GM19023 (cell line): ENCODE data around the gene DUOX2.

Source experiments
- ATAC-seq: cut with Tn5 transposase; IDR thresholded peaks from one replicate; pipeline ENCODE4 v1.9.1; 2021; ENCODE audit warnings: mild to moderate bottlenecking, moderate library complexity; ENCODE audit not compliant: unreplicated experiment

The DUOX2 gene

DNA sequence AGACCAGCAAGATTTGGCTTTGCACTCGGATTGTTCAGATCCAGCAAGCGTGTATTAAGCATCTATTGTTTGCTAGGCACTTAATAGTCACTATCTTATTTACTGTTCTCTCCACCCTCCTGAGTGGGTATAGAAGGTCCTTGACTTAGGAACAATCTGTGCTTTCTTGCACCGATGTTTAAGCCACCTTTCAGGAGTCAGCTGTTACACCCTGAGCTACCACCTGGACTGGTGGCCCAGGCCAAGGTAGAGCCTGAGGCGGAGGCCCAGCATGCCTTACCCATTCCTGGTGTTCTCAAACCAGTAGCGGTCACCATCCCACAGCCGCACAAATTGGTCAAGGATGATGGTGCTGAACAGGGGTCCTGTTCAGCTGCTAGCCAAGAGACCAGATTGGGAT is 25.8 kb upstream of the DUOX2 start:
- no peak for ATAC-seq

DNA sequence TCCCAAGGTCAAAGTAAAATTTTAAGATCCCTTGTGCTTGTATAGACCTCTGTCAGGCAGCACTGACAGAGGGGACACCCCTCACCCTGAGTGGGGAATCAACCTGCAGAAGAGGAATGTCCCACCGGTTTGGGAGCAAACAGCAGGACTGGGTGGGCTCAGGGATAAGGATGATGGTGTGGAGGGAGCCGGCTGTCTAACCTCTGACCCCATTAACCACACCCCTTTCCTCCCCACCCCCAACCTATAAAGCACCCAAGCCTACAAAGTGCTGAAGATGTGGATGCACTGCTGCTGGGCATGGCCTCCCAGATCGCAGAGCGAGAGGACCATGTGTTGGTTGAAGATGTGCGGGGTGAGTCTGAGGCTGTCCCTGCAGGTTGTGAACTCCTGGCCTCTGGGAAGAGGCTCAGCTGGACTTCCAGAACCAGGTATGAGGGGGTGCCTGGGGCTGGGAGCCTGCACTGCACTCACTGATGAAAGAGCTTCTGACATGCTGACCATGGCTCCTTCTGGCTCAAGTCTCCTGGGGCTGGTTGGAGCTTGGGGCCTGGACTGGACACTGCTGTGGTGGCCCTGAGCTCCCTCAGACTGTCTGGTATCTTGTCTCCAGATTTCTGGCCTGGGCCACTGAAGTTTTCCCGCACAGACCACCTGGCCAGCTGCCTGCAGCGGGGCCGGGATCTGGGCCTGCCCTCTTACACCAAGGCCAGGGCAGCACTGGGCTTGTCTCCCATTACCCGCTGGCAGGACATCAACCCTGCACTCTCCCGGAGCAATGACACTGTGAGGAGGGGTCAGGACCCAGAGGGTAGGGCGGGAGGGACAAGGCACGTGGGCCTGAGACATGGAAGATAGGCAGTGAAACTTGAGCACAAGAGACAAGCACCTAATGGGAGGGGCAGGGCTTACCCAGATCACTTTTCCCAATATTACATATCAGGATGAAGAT is 25.1 kb upstream of the DUOX2 start:
- no peak for ATAC-seq

DNA sequence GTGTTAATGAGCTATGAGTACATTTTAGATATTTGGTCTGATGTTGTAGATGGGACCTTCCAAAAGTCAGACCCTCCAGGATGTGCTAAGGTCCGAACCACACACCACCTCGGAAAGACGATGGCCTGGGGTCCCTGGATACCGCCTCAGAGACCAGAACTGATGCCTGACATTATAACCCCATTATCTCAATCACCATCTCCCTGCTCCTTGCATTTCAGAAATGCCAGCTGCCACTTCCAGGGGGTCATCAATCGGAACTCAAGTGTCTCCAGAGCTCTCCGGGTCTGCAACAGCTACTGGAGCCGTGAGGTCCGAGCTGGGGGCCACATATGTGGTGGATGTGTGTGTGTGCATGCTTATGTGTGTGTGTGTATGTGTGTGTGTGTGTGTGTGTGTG is 23.7 kb upstream of the DUOX2 start:
- no peak for ATAC-seq

DNA sequence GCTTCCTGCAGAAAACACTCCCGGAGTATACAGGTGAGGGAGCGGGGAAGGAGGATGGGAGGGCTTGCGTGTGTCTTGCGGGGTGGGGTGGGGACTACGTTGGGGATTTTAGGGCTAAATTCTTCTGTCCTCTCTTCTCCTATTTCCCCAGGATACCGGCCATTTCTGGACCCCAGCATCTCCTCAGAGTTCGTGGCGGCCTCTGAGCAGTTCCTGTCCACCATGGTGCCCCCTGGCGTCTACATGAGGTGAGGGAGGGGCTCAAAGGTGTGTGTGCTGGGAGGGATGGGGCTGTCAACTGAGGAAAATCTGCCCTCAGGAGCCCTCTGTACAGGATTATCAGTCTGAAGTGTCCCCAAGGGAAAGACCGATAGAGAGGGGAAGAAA is 22.4 kb upstream of the DUOX2 start:
- ATAC-seq: no peak

DNA sequence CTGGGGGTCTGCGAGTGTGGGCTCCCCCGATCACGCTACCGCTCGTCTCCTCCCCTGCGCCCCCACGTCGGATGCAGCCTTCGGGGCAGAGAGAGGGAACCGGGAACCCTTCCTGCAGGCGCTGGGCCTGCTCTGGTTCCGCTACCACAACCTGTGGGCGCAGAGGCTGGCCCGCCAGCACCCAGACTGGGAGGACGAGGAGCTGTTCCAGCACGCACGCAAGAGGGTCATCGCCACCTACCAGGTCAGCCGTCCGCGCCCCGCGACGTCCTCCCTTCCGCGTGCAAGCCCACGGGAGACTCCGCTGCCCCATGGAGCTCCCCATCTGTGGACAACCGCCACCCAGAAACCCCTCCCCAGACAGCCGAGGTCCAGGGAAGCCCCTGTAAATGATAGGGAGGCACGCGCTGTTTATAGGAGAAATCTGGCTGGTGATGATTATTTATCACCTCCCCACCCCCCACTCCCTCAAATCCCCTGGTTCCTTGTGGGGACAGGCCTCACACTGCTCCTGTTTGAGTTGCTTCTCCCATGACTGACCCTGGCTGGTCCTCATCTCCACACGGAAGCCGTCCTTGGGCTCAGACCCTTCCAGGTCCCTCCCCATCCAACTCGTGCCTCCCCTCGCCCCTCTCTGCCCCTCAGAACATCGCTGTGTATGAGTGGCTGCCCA is 21.9 kb upstream of the DUOX2 start:
- peak; percentile 11 for ATAC-seq

DNA sequence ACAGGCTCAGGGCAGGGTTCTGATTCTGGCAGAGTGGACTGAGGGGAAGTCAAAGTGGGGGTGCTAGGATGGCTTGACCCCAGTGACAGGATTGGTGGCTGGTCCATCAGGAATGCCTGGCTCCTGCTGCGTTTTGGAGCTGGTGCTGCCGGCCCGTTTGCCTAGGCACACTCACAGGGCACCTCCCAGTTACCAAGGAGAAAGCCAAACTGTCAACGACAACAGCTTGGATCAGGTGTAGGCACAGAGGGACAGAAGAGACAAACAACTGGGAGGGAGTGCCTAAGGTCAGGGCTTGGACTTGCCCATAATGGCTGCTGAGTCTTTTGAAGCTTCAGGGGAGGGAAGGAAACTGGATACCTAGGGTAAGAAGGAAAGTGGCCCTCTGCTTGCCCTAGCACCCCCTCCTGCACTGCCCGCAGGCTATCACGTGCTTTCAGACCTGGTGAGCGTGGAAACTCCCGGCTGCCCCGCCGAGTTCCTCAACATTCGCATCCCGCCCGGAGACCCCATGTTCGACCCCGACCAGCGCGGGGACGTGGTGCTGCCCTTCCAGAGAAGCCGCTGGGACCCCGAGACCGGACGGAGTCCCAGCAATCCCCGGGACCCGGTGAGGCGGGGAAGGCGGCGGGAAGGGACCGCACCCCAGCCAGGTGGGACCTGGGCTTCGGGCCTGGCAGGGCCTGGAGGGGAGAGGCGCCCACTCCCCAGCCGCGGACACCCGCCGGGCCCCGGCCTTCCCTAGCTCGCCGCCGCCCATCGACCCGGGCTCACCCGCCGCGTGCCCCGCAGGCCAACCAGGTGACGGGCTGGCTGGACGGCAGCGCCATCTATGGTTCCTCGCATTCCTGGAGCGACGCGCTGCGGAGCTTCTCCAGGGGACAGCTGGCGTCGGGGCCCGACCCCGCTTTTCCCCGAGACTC is 21.0 kb upstream of the DUOX2 start:
- peak; percentile 46 for ATAC-seq

DNA sequence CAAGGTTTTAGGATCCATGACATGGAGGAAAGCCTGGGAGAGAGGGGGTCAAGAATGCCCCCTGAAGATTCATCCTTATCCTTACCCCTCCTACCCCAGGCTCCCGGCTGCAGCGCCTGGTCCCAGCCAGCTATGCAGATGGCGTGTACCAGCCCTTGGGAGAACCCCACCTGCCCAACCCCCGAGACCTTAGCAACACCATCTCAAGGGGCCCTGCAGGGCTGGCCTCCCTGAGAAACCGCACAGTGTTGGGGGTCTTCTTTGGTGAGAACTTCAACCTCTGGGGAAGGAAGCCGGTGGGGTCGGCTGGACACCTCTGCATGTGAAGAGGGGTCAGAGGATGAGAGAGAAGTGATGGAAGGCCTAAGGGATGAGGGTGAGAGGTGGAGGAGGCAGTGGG is 20.1 kb upstream of the DUOX2 start:
- ATAC-seq: no peak

DNA sequence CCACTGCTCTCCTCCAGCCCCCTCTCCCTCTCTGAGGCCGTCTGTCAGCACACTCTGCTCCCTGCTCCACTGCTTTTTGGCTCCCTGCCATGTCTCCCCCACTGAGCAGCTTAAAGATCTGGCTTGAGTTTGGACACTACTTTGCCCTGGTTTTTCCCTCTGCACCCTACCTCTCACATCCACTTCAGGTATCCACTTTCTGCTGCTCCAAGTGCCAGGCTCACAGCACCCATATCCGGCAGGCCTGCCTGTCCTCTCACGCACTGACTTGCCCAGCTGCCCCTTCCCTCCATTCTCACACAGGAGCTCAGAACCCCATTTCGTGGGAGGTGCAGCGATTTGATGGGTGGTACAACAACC is 19.6 kb upstream of the DUOX2 start:
- no peak for ATAC-seq

DNA sequence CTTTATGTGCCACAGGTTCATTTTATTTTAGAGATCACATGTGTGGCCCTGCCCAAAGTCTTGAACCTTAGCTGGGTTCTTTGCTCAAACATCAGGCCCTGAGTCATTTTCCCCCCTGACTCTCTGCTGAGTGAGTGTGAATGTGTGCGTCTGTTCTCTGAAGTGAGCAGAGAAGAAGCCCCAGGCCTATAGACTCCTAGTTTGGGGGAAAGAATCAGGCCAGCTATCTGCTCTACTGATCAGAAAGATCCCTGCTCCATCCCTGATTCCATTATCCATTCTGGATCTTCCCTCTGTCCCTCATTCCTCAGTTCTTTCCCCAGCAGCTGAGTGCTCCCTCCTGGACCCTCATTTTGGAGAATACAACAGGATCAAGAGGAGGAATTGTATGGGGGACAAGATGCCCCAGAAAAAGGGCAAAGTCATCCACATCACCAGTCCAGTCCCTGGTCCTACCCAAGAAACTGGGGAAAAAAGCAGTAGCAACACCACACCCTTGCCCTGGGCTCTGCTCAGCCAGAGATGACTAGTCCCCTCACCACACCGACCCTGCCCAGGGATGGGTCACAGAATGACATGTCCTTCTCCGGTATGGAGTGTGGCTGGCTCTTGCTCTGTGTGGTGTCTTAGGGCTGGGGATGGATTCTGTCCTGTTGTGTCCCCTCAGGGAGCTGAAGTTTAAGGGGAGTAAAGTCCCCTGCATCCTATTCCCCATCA is 19.0 kb upstream of the DUOX2 start:
- ATAC-seq: no peak

DNA sequence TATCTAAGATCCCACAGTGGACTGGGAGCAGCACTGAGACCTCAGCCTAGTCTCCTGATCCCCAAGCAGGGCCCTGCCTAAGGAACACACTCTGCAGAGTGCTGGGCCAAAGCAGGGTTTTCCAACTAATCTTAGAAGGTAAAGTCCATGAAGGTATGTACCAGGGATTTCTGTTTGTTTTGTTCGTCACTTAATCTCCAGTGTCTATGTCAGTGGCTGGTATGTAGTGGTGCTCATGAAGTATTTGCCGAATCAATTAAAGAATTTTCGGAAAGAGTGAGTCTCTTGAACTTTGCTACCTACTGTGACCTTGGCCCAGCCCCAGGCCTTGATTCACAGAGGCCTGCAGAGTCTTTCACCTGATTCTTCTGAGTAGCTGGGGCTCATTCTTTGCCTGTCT is 17.5 kb upstream of the DUOX2 start:
- ATAC-seq: no peak

DNA sequence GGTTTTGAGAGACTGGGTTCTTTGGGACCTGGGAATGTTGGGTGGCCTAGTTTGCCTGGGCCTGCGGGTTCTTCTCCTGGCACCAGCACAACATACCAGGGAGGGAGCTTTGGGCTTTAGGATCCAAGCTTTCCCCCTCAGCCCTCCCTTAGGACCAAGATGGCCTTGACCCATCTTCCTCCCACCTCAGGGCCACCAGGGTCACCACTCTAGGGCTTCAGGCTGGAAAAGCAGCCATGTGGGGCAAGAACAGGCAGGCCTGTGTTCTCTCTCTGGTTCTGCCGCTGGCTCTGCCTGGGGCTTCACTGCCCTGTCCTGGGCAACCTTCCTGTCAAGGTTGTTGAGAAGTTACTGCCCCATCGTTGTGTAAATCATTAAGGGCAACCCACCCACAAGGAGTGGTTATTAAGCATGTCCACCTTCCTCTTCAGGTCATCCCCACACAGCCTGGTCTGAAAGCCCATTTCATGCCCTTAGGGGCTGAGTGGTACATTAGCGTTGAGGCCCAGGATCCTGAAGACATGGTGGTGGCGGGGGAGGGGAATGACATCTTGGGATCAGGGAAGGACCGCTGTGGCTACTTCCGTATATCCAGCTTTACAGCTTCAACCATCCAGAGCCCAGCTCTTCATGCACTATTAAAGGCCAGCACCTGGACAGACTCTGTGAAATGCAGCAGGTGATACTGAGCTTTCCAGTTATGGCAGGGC is 16.5 kb upstream of the DUOX2 start:
- no peak for ATAC-seq

DNA sequence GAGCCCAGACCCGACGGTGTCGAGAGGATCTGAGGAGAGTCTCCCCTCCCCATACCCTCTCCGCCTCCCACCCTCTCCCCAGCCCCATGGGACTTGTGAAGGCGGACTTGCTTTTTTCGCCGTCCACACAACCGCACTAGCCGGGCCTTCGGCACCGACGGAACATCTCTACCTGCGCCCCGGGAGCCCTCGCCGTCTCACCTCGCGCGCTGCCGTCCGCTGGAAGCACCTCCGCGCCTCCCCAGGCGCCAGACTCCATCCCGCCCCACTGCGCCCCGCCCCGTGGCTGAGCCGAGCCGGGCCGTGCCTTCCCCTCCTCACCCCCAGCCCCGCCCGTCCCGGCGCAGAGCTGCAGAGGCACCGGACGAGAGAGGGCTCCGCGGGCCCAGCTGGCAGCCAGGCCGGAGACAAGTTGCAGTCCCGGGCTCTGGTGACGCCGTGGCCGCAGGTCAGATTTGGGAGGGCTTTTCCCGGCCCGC is 15.7 kb upstream of the DUOX2 start, which contains the start of the genes DUOX1 and DUOXA1:
Gene DUOX1, plus strand, starts transcription at position 344 of the 479 bp plus-strand sequence. CDS start 1,973 bp downstream, outside the sequence.
Gene DUOXA1, minus strand, starts transcription at position 229 of the 479 bp plus-strand sequence. CDS start 6,865 bp downstream, outside the sequence.
- no peak for ATAC-seq

DNA sequence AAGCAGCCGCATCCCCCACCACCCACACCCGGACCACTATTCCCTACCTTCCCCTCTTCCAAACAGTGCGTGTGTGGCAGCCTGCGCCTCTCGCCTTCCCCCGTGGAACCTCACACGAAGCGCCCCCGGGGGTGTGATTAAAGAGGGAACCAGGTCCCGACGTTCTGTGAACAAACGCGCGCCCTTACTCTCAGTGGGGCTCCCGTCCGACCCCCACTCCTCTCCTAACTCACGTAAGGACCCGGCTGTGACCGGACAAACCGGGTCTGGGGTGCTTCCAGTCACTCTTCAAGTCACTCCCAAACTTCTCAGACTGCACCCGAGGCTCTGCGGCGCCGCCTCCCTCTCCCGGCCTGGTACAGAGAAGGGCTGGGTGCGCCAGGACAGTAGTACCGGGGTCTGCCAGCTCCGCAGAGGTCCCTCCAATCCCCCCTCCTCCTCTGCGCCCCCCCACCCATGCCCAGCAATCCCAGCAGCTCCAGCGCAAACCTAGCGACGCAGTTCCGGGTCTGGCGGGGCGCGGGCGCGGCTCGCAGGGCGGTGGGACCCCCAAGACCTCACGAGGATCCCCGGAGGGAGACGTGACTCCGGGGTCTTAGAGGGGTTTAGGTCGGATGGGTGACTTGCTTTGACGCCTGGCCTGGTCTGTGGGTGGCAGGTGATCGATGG is 15.1 kb upstream of the DUOX2 start:
- ATAC-seq: no peak

DNA sequence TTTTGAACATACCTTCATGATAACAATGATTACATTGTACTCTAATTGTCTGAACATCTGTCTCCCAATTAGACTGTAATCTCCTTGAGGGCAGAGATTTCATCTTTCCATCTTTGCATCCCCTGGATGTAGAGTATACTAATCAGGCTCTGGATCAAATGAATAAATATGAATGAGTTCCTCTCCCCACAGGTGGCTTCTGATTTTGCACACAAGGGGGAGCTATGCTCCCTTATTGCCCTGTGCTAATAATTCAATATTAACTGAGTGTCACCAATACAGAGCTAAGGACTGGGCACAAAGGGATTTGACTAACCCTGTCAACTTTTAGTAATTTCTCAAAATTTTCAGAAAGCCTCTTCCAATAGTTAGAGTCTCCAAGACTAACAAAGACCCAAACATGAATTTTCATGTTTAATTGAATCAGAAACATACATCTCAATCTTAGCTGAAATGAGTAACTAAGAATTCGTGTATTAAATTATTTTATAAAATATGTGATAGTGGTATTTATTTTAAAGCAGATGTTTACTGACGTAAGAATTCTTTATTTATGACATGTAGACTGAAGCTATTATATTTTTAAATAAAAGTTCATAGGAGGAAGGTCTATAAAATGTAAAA is 12.7 kb upstream of the DUOX2 start:
- no peak for ATAC-seq

DNA sequence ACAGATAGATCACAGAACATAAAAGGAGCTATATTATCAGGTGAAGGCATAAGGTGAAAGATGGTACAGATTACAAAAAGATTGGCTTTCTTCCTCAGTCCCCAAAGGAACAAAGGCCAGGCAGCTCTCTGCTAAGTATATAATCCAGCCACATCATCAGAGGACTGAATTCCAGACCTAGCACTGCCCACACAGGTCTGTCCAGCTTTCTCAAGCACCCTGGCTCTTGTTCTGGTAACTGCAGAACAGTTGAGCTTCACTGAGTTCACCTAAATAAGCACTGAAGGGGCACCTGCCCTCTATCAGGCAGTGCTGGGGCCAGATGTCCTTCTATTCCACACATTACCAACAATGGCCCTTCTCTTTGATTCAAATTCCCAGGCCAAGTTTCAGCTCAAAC is 9.4 kb upstream of the DUOX2 start:
- no peak for ATAC-seq

DNA sequence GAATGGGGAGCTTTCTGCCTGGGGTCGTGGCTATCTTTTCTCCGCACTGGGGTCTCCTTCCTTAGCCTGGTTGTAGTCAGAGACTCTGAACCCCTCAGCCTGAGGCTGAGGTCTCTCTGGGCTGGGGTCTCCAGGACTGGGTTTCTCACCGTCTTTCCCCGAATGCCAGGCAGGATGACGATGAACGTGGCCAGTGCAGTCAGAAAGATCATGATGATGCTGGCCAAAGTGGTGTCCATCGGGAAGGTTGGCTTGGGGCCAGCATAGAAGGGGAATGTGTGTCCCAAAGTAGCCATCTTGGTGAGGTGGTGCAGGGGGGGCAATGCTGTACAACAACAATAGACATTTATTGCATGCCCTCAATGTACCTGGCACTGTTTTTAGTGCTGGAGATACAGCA is 8.7 kb upstream of the DUOX2 start:
- no peak for ATAC-seq

DNA sequence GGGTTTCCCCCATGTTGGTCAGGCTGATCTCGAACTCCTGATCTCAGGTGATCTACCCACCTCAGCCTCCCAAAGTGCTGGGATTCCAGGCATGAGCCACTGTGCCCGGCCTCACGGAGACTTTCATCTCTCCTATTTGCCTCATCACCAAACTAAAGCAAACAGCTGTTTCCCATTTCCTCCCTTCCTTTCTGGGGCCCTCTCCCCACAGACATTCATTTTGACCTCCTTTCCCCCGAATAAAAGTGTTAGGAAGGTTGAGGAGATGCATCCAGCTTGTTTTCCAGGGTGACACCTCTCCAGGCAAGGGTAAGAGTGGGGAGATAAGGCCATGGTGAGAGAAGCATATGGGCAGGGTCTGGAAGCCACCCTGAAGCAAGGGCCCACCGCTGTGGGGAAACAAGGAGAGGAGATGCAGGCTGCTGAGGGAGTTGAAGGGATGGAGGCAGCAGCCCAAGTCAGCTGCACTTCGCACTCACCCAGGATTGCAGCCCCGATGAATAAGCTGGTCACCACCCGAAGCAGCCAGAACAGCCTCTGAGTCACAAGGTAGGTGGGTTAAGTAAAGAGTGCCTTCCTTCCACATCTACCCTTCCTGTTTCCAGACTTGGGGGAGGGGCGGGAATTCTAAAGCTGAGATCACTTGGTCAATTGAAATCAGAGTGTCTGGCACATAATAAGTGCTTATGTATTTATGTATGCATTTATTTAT is 7.9 kb upstream of the DUOX2 start:
- no peak for ATAC-seq

DNA sequence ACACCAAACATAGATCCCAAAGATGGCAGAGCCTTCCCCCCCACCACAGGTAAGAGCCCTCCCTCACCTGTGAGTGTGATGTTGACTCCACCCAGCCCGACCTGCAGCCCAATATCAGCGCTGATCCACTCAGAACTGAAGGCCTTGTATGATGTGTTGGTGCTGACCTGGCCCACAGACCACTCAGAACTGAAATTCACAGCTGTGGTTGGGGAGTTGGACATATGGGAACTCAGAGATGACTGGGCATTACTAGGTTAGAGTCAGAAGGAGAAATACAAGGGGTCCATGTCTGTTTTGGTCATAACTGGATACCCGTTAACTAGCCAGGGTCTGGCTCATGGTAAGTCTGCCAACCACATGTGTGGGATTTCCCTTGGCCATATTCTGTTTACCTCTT is 7.0 kb upstream of the DUOX2 start:
- no peak for ATAC-seq
